GM23338 (cell line): ENCODE measurements around the gene ADGRG6. TPM values are rescaled to one million over a fixed set of nuclear protein-coding genes. Genes with fewer than 3 reads are reported as not detected.
A peak's percentile ranks its signal among the peaks of the same experiment; 100 is the strongest.

Experiments used
- ATAC-seq: fragments of 200-7000 bp; cut with Tn5 transposase; 3 replicates; pipeline ENCODE4 v1.9.1; 2020
- DNase-seq: peaks from one replicate; pipeline ENCODE4 v3.0.0-alpha.2; 2015; ENCODE audit warnings: low spot score
- H2AFZ ChIP-seq: fragments of 200-600 bp; sonication (generic); 2 replicates; pipeline ENCODE4 v1.8.0; 2016; ENCODE audit warnings: antibody characterized with exemption, mild to moderate bottlenecking, moderate library complexity
- H3F3A ChIP-seq: fragments of 200-600 bp; sonication (generic); replicated peaks from 2 replicates; pipeline ENCODE4 v1.8.0; 2017; ENCODE audit warnings: antibody characterized with exemption, mixed run types, low read depth
- H3K27ac ChIP-seq: fragments of 200-600 bp; sonication (generic); 2 replicates; pipeline ENCODE4 v1.6.1; 2016; ENCODE audit warnings: low read depth
- H3K27me3 ChIP-seq: fragments of 200-600 bp; sonication (generic); 2 replicates; pipeline ENCODE4 v1.8.0; 2016; ENCODE audit warnings: mild to moderate bottlenecking, mixed run types, moderate library complexity; ENCODE audit not compliant: insufficient read depth
- H3K36me3 ChIP-seq: fragments of 200-600 bp; sonication (generic); 2 replicates; pipeline ENCODE4 v1.8.0; 2016; ENCODE audit warnings: mild to moderate bottlenecking; ENCODE audit not compliant: insufficient read depth
- H3K4me1 ChIP-seq: fragments of 200-600 bp; sonication (generic); 2 replicates; pipeline ENCODE4 v1.8.0; 2016; ENCODE audit warnings: mild to moderate bottlenecking, moderate library complexity; ENCODE audit not compliant: insufficient read depth
- H3K4me2 ChIP-seq: fragments of 200-600 bp; sonication (generic); 2 replicates; pipeline ENCODE4 v1.7.1; 2017; ENCODE audit warnings: mixed run types
- H3K4me3 ChIP-seq: fragments of 200-600 bp; sonication (generic); 2 replicates; pipeline ENCODE4 v1.6.1; 2016; ENCODE audit warnings: mixed run types
- H3K79me2 ChIP-seq: fragments of 200-600 bp; sonication (generic); replicated peaks from 2 replicates; pipeline ENCODE4 v1.8.0; 2017; ENCODE audit warnings: mild to moderate bottlenecking; ENCODE audit not compliant: insufficient read depth
- H3K9me2 ChIP-seq: fragments of 200-600 bp; sonication (generic); 2 replicates; pipeline ENCODE4 v1.8.0; 2017; ENCODE audit not compliant: insufficient read depth
- H4K20me1 ChIP-seq: fragments of 200-600 bp; sonication (generic); replicated peaks from 2 replicates; pipeline ENCODE4 v1.8.0; 2017; ENCODE audit warnings: mild to moderate bottlenecking; ENCODE audit not compliant: insufficient read depth
- H3K27ac Mint-ChIP-seq: 2 replicates; pipeline ENCODE4 v1.8.0; 2020; ENCODE audit warnings: inconsistent platforms, mild to moderate bottlenecking, moderate library complexity, mixed read lengths
- H3K27me3 Mint-ChIP-seq: 3 replicates; pipeline ENCODE4 v1.8.0; 2022; ENCODE audit warnings: low read depth, mild to moderate bottlenecking, moderate library complexity, mixed read lengths, inconsistent platforms; ENCODE audit not compliant: insufficient read depth, poor library complexity
- H3K36me3 Mint-ChIP-seq: 3 replicates; pipeline ENCODE4 v1.8.0; 2021; ENCODE audit warnings: low read depth, mild to moderate bottlenecking, inconsistent platforms, moderate library complexity, mixed read lengths
- H3K4me1 Mint-ChIP-seq: 3 replicates; pipeline ENCODE4 v1.8.0; 2020; ENCODE audit warnings: mild to moderate bottlenecking, inconsistent platforms, mixed read lengths
- H3K4me3 Mint-ChIP-seq: 3 replicates; pipeline ENCODE4 v1.8.0; 2021; ENCODE audit warnings: moderate library complexity, mild to moderate bottlenecking, inconsistent platforms, mixed read lengths
- H3K9me3 Mint-ChIP-seq: 3 replicates; pipeline ENCODE4 v1.8.0; 2020; ENCODE audit warnings: moderate library complexity, mild to moderate bottlenecking, inconsistent platforms, mixed read lengths
- CREB1 ChIP-seq: fragments of 250-450 bp; sonication (Bioruptor Pico); IDR thresholded peaks from 2 replicates; pipeline ENCODE4 v1.5.0; 2020; ENCODE audit warnings: low read depth, mild to moderate bottlenecking, moderate library complexity
- EZH2 ChIP-seq: fragments of 200-600 bp; sonication (generic); IDR thresholded peaks from one replicate; pipeline ENCODE4 v1.8.0; 2017; ENCODE audit warnings: antibody characterized with exemption, mild to moderate bottlenecking, low read depth; ENCODE audit not compliant: unreplicated experiment
- EZH2phosphoT487 ChIP-seq: fragments of 200-600 bp; sonication (generic); IDR thresholded peaks from one replicate; pipeline ENCODE4 v1.8.1; 2018; ENCODE audit warnings: antibody characterized with exemption; ENCODE audit not compliant: unreplicated experiment
- JUNB ChIP-seq: IDR thresholded peaks from one replicate; pipeline ENCODE4 v1.6.1; 2016; ENCODE audit warnings: antibody characterized with exemption; ENCODE audit not compliant: unreplicated experiment
- NANOG ChIP-seq: IDR thresholded peaks from 2 replicates; pipeline ENCODE4 v1.6.1; 2016; ENCODE audit warnings: antibody characterized with exemption, borderline replicate concordance
- POLR2AphosphoS5 ChIP-seq: IDR thresholded peaks from 2 replicates; pipeline ENCODE4 v1.6.1; 2016; ENCODE audit warnings: antibody characterized with exemption, low read depth
- ZNF114 ChIP-seq: fragments of 250-450 bp; sonication (Bioruptor Pico); IDR thresholded peaks from 2 replicates; pipeline ENCODE4 v1.5.0; 2020; ENCODE audit warnings: mild to moderate bottlenecking, moderate library complexity
- ZNF331 ChIP-seq: fragments of 250-450 bp; sonication (Bioruptor Pico); IDR thresholded peaks from 2 replicates; pipeline ENCODE4 v1.5.0; 2020; ENCODE audit warnings: low read depth, mild to moderate bottlenecking, moderate library complexity
- polyA plus RNA-seq: library from polyadenylated mRNA; unstranded; fragments of >200 nt; fragmentation: Nextera tagmentation; extraction: Ambion mirVana; gene quantifications from 2 replicates; pipeline ENCODE4 v1.2.1, GENCODE V29; 2016
- total RNA-seq: library from RNA; depleted of rRNA; stranded (reverse); fragments of >200 nt; shearing (Covaris generic); gene quantifications from 2 replicates; pipeline ENCODE4 v1.2.3, GENCODE V29; 2014
- TF ChIP-seq, protein P1 (sequence below): fragments of 250-450 bp; sonication (Bioruptor Pico); IDR thresholded peaks from 2 replicates; pipeline ENCODE4 v1.5.0; 2020; ENCODE audit warnings: mild to moderate bottlenecking, moderate library complexity
- TF ChIP-seq, protein P2 (sequence below): IDR thresholded peaks from 2 replicates; pipeline ENCODE4 v1.6.1; 2016; ENCODE audit warnings: antibody characterized with exemption
- TF ChIP-seq, protein P3 (sequence below), 2 experiments: fragments of 200-600 bp in 1 of 2; sonication (generic) in 1 of 2; conservative IDR thresholded peaks; 2 replicates each; pipeline versions ENCODE4 v1.5.1 to v1.6.1; 2016 to 2017; ENCODE audit warnings: antibody characterized with exemption in 2 of 2, low read depth in 2 of 2, mild to moderate bottlenecking in 2 of 2, moderate library complexity in 1 of 2
- TF ChIP-seq, protein P4 (sequence below): IDR thresholded peaks from one replicate; pipeline ENCODE4 v1.6.1; 2018; ENCODE audit warnings: antibody characterized with exemption; ENCODE audit not compliant: unreplicated experiment

The ADGRG6 gene
- total and polyA plus RNA-seq, 2 experiments from 2014 or later: 1.3 to 7.7 TPM

DNA sequence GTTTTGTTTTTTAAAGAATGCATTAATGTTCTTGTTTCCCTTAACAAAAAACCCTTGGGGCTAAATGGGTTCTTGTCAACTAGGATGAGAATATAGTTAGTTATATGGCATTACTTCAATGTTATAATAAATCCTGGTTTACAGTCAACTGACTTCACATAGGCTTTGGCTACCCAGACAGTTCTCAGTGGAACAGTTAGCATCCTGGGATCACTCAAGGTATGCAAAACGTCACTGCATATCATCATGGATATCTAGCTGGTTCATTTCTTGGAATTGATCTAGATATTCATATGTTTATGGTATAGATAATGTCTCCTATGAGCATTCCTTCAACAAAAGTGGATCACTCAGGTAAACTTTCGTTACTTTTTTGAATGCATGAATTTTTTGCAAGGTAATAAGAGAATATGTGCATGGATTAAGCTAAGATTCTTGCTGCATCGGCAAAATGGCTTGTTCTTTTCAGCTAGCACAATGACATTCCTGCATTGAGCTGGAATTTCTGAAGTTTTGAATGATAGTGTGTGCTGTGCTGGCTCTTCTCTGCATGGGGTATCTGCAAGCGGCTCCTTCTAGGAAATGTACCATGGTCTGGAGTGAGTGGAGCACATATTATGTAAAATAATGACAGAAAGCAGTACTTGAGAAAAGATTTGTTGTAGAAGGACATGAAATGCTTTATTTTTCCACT, 138.9 kb downstream of the ADGRG6 start (continued):
- 0 out of 2 replicates have a peak, but pooled peaks have one; percentile 47 for TF ChIP-seq NANOG
- no peak for TF ChIP-seq ZNF331 (CRISPR knock-in tag)
- no peak for TF ChIP-seq JUNB

DNA sequence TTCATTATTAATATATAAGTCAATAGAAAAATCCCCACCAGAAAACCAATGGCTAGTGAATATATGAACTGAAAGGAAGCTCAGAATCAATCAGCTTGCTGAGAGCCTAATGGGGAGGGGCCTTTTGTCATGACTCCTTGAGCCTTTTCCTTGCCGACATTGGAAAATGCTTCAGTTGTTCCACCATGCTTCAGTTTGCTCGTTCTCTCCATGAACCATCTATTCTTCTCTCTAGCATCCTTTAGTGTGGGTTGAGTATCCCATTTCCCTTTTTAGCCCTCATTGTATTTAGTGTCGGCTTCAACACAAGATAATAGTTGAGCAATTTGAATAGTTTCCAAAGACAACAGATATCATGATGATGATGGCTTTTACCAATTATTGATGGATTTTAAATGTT, 139.9 kb downstream of the ADGRG6 start:
- Histone ChIP-seq H3K27me3 (no peaks in the 10 kb centered on the region), H3K27ac (peak overlapping the region; percentile 64), H3K4me2 (0 out of 2 replicates have a peak overlapping the region, but pooled peaks have one; percentile 4), H3K4me1 (peaks cover 30% of the 10 kb centered on the region), H3K36me3 (no peaks in the 10 kb centered on the region), H4K20me1 (no peaks in the 10 kb centered on the region), H3K9me2 (no peaks in the 10 kb centered on the region), H3F3A (no peaks in the 10 kb centered on the region), H3K79me2 (no peaks in the 10 kb centered on the region), H3K4me3 (no peak overlapping the region), H2AFZ (no peak overlapping the region)
- peaks cover 2% of the 10 kb centered on the region for H3K27me3 Mint-ChIP-seq
- no peak for ATAC-seq
- no peaks in the 10 kb centered on the region for H3K36me3 Mint-ChIP-seq
- H3K27ac Mint-ChIP-seq: peak overlapping the region; percentile 4; the same call in 1 of the 2 replicates
- H3K9me3 Mint-ChIP-seq: no peaks in the 10 kb centered on the region
- peak; percentile 35 for DNase-seq
- no peak overlapping the region for H3K4me3 Mint-ChIP-seq
- H3K4me1 Mint-ChIP-seq: peaks cover 29% of the 10 kb centered on the region
- TF ChIP-seq, protein P1, sequence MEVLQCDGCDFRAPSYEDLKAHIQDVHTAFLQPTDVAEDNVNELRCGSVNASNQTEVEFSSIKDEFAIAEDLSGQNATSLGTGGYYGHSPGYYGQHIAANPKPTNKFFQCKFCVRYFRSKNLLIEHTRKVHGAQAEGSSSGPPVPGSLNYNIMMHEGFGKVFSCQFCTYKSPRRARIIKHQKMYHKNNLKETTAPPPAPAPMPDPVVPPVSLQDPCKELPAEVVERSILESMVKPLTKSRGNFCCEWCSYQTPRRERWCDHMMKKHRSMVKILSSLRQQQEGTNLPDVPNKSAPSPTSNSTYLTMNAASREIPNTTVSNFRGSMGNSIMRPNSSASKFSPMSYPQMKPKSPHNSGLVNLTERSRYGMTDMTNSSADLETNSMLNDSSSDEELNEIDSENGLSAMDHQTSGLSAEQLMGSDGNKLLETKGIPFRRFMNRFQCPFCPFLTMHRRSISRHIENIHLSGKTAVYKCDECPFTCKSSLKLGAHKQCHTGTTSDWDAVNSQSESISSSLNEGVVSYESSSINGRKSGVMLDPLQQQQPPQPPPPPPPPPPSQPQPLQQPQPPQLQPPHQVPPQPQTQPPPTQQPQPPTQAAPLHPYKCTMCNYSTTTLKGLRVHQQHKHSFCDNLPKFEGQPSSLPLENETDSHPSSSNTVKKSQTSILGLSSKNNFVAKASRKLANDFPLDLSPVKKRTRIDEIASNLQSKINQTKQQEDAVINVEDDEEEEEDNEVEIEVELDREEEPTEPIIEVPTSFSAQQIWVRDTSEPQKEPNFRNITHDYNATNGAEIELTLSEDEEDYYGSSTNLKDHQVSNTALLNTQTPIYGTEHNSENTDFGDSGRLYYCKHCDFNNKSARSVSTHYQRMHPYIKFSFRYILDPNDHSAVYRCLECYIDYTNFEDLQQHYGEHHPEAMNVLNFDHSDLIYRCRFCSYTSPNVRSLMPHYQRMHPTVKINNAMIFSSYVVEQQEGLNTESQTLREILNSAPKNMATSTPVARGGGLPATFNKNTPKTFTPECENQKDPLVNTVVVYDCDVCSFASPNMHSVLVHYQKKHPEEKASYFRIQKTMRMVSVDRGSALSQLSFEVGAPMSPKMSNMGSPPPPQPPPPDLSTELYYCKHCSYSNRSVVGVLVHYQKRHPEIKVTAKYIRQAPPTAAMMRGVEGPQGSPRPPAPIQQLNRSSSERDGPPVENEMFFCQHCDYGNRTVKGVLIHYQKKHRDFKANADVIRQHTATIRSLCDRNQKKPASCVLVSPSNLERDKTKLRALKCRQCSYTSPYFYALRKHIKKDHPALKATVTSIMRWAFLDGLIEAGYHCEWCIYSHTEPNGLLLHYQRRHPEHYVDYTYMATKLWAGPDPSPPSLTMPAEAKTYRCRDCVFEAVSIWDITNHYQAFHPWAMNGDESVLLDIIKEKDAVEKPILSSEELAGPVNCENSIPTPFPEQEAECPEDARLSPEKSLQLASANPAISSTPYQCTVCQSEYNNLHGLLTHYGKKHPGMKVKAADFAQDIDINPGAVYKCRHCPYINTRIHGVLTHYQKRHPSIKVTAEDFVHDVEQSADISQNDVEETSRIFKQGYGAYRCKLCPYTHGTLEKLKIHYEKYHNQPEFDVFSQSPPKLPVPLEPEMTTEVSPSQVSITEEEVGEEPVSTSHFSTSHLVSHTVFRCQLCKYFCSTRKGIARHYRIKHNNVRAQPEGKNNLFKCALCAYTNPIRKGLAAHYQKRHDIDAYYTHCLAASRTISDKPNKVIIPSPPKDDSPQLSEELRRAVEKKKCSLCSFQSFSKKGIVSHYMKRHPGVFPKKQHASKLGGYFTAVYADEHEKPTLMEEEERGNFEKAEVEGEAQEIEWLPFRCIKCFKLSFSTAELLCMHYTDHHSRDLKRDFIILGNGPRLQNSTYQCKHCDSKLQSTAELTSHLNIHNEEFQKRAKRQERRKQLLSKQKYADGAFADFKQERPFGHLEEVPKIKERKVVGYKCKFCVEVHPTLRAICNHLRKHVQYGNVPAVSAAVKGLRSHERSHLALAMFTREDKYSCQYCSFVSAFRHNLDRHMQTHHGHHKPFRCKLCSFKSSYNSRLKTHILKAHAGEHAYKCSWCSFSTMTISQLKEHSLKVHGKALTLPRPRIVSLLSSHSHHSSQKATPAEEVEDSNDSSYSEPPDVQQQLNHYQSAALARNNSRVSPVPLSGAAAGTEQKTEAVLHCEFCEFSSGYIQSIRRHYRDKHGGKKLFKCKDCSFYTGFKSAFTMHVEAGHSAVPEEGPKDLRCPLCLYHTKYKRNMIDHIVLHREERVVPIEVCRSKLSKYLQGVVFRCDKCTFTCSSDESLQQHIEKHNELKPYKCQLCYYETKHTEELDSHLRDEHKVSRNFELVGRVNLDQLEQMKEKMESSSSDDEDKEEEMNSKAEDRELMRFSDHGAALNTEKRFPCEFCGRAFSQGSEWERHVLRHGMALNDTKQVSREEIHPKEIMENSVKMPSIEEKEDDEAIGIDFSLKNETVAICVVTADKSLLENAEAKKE (CRISPR knock-in tag): no peak
- TF ChIP-seq, protein P2, sequence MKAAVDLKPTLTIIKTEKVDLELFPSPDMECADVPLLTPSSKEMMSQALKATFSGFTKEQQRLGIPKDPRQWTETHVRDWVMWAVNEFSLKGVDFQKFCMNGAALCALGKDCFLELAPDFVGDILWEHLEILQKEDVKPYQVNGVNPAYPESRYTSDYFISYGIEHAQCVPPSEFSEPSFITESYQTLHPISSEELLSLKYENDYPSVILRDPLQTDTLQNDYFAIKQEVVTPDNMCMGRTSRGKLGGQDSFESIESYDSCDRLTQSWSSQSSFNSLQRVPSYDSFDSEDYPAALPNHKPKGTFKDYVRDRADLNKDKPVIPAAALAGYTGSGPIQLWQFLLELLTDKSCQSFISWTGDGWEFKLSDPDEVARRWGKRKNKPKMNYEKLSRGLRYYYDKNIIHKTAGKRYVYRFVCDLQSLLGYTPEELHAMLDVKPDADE: no peak
- TF ChIP-seq ZNF331 (CRISPR knock-in tag): no peak
- no peak for TF ChIP-seq CREB1 (CRISPR knock-in tag)
- TF ChIP-seq NANOG: no peak
- no peak for TF ChIP-seq POLR2AphosphoS5
- no peak for TF ChIP-seq EZH2phosphoT487
- TF ChIP-seq, protein P3, sequence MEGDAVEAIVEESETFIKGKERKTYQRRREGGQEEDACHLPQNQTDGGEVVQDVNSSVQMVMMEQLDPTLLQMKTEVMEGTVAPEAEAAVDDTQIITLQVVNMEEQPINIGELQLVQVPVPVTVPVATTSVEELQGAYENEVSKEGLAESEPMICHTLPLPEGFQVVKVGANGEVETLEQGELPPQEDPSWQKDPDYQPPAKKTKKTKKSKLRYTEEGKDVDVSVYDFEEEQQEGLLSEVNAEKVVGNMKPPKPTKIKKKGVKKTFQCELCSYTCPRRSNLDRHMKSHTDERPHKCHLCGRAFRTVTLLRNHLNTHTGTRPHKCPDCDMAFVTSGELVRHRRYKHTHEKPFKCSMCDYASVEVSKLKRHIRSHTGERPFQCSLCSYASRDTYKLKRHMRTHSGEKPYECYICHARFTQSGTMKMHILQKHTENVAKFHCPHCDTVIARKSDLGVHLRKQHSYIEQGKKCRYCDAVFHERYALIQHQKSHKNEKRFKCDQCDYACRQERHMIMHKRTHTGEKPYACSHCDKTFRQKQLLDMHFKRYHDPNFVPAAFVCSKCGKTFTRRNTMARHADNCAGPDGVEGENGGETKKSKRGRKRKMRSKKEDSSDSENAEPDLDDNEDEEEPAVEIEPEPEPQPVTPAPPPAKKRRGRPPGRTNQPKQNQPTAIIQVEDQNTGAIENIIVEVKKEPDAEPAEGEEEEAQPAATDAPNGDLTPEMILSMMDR (conservative IDR thresholded peaks at IDR 0.05; ENCODE audit: low read depth in 2 of 2): no peak
- no peak for TF ChIP-seq ZNF114 (CRISPR knock-in tag)
- TF ChIP-seq EZH2: no peak
- TF ChIP-seq JUNB: no peak
- TF ChIP-seq, protein P4, sequence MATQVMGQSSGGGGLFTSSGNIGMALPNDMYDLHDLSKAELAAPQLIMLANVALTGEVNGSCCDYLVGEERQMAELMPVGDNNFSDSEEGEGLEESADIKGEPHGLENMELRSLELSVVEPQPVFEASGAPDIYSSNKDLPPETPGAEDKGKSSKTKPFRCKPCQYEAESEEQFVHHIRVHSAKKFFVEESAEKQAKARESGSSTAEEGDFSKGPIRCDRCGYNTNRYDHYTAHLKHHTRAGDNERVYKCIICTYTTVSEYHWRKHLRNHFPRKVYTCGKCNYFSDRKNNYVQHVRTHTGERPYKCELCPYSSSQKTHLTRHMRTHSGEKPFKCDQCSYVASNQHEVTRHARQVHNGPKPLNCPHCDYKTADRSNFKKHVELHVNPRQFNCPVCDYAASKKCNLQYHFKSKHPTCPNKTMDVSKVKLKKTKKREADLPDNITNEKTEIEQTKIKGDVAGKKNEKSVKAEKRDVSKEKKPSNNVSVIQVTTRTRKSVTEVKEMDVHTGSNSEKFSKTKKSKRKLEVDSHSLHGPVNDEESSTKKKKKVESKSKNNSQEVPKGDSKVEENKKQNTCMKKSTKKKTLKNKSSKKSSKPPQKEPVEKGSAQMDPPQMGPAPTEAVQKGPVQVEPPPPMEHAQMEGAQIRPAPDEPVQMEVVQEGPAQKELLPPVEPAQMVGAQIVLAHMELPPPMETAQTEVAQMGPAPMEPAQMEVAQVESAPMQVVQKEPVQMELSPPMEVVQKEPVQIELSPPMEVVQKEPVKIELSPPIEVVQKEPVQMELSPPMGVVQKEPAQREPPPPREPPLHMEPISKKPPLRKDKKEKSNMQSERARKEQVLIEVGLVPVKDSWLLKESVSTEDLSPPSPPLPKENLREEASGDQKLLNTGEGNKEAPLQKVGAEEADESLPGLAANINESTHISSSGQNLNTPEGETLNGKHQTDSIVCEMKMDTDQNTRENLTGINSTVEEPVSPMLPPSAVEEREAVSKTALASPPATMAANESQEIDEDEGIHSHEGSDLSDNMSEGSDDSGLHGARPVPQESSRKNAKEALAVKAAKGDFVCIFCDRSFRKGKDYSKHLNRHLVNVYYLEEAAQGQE: no peak
